T-helper 2 cell treated with Interferon-gamma antibody and Interleukin-4, amounts not matched to agents 100 ng/mL and 5 ng/mL, for 36 hours (primary cell): Measurements from ENCODE around the gene PPFIBP1. TPM values are rescaled to one million over a fixed set of nuclear protein-coding genes. Genes with fewer than 3 reads are reported as not detected.

ENCODE experiments used
- total RNA-seq: library from RNA; stranded (reverse); gene quantifications from 2 replicates; pipeline ENCODE4 v1.2.3, GENCODE V29; 2022

Gene PPFIBP1
- total RNA-seq, 1 donor from 2014 or later, result 13.6 TPM

Other genes starting within 250 kb of the PPFIBP1 start
- gene BMAL2, start 191.4 kb upstream of the PPFIBP1 start, total RNA-seq, result 35.2 and 36.5 TPM in 2 replicates
- 0.45 and 0.84 TPM in 2 replicates for gene SMCO2, start 77.5 kb upstream of the PPFIBP1 start, total RNA-seq
- 0.30 and 0.34 TPM in 2 replicates for gene REP15, start 172.2 kb downstream of the PPFIBP1 start, total RNA-seq
- gene MRPS35, start 186.6 kb downstream of the PPFIBP1 start, total RNA-seq, result 37.5 and 39.8 TPM in 2 replicates